DMS79 (cell line): ENCODE results near the gene PRKAR1B.

Source experiments
- DNase-seq: peaks from one replicate; lab custom pipeline; 2025; lab: John Stamatoyannopoulos, UW

PRKAR1B gene

DNA sequence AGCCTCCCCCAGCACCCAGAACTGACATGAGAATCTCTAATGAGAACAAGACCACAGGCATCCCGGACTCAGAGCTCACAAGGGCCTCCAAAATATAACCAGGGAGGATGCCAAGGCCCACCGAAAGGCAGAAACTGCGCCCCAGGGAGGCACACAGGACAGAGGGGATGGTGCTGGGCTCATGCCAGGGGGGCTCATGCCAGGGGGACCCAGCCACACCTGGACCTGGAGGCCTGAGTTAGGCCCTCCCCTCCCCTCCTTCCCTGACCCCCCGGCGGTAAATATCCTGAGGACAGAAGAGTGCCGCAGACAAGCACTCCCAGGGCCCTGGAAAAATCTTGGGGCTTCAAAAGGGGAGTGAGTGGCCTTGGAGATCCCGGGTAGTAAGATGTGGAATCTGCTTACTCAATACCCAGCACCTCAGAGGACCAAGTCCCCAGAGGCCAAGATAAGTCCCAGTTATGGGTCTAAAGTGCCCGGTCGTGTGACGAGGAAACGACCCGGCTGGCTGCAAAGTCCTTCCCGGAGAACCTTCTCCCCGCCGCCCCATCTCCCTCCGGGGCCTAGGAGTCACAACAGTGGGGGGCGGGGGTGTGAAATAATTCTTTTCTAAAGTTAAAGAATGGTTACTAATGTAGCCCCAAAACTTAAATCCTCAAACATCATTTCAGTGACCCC lies 219.3 kb downstream of the PRKAR1B start:
- no peak for DNase-seq

DNA sequence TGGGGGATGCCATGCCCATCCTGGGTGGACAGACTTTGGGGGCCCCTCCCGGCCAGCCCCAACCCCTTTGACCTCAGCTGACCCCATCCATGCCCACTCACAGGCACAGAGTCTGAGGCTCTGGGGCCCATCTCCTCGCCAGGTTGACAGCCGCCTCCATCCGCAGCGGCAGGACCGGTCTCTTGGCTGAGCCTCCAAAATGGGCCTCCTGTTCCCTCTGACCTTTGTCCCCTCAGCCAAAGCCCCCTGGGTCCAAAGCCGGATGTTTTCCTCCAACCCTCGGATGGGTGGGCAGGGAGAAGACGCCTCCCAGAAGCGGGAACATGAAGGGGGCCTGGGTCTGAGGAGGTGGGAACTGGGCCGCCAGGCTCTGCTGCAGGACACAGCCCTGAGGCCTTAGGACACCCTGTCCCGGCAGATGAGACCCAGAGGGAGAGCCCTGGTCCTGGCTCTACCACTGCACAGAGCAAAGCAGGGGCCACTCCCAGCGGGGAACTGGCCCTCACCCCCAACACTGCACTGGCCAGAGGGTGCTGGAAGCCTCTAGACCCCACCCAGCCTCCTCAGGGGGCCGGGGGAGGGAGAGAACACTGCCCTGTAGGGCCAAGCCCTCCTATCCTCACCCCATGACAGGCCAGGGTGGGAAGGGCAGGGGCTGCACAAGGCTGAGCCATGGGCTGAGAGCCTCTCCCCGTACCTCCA lies 220.0 kb downstream of the PRKAR1B start:
- no peak for DNase-seq

DNA sequence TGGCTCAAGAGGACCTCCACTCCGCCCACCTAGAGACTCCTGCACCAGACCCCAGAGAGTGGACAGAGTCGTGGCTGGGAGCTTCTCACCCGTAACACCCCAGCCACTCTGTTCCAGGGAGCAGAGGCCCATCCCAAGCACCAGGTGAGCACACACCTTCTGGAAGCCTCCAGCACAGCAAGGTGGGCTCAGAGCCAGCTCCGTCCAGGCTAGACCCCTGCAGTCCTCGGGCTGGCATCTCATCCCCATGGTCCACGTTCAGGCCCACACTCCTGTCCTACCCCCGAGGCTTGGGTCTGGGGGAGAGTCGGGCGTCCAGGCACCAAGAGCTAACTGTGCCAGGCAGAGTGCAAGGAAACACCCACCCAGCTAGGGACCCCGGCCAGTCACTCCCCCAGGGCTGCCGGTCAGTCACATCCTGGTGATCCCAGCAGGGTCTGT lies 220.7 kb downstream of the PRKAR1B start:
- DNase-seq, result no peak

DNA sequence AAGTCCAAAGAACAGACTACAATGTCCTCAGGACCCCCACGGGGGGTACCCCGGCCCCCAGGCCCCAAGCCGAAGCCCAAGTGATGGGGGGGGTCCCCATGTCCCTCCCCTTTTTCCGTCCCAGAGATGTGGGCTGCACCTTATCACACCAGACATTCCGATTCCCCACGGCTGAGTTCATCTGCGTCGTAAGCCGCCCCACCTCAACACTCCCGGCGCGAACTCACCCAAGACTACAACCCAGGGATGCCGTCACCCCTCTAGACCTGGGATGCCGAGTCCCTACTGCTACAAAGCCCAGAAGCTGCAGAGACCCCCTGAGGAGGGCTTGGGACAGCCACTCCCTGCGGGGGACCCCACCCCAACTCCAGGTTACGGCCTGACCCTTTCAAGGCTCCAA lies 221.9 kb downstream of the PRKAR1B start:
- DNase-seq, result no peak

DNA sequence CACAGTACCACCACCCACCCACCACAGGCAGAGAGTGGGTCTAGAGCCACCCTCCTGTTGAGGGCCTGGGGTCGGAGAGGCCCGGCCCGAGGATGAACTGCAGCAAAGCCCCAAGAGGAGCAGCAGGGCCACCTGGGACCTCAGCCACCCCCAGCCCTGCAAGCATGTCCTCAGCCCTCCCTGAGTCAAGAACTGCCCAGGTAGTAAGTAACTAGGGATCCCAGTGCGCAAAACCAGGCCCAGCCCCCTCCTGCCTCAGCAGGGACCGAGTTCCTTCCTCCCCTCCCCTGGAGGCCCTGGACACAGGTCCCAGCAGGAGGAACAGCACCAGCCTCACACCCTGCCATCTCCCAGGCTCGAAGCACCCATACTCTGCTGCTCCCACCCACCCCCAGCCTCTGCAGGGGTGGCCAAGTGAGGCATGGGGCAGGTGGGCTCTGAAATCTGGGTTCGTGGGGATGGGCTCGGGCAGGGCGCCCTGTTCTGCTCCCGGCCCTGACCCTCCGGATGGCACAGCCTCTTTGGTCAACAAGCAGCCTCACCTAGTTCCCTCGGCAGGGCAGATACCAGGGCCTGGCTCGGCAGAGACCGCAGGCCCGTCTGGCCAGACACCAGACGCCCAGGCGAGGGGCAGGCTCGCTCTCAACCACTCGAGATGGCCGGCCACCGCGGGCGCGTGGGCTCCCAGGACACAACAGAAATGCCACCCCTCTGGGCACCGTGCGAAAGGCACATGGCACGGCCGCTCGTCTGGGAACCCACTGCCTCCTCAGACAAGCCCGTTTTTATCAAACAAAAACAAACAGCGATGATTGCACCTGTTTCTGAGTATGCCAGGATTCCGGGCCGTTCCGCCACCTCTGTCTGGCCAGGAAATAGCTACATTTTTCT lies 222.6 kb downstream of the PRKAR1B start:
- no peak for DNase-seq

DNA sequence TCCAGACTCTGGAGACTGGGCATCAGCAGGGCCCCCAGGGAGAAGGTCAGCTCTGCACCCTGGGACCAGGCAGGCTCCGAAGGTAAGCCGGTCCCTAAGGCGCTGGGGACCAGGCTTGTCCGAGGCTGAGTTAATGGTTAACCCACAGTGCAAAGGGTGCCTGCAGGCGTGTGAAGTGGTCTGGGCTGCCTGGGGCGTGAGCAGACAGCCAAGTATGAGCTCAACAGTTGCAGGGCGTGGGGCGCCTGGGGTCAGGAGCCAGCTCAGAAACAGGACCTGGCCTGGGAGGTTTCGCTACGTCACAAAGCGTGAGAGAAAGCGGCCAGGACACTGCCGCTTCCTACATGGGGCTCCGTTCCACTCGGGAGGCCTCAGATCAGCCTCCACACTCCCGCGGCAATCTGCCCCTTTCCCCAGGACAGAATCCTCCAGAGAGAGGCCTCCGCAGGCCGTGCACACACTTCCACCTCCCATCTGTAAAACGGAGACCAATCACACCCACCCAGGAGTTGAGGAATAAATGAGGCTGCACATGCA lies 223.4 kb downstream of the PRKAR1B start:
- DNase-seq, result no peak

DNA sequence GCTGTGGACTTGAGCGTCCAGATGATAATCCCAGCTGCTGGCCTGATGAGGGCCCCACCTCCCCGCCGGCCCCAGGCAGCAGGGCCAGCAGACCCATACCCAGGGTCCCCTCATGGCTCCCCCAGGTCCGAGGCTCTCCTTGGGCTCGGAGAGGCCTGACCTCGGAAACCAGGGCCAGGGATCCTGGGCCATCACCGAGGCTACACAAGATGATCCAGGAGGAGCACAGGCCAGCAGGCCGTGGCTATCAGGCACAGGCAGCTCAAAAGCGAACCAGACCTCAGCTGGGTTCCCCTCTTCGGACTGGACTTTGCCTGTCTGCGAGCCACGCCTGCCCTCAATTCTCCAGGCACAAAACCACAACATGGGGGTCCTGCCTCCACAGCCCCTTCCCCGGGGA lies 224.8 kb downstream of the PRKAR1B start:
- no peak for DNase-seq

DNA sequence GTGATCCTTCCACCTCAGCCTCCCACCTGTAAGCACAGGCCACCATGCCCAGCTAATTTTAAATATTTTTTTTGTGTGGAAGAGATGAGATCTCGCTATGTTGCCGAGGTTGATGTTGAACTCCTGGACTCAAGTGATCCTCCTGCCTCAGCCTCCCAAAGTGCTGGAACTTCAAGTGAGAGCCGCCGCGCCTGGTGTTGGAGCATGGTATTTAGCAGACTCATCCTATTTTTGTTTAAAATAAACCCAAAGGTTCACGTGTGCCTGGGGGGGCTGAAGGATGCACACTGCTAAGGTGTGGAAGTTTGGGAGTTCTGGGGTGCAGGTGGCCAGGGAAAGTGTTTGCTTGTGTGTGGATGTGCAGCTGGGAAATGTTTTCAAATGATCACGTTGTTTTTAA lies 225.6 kb downstream of the PRKAR1B start:
- no peak for DNase-seq

DNA sequence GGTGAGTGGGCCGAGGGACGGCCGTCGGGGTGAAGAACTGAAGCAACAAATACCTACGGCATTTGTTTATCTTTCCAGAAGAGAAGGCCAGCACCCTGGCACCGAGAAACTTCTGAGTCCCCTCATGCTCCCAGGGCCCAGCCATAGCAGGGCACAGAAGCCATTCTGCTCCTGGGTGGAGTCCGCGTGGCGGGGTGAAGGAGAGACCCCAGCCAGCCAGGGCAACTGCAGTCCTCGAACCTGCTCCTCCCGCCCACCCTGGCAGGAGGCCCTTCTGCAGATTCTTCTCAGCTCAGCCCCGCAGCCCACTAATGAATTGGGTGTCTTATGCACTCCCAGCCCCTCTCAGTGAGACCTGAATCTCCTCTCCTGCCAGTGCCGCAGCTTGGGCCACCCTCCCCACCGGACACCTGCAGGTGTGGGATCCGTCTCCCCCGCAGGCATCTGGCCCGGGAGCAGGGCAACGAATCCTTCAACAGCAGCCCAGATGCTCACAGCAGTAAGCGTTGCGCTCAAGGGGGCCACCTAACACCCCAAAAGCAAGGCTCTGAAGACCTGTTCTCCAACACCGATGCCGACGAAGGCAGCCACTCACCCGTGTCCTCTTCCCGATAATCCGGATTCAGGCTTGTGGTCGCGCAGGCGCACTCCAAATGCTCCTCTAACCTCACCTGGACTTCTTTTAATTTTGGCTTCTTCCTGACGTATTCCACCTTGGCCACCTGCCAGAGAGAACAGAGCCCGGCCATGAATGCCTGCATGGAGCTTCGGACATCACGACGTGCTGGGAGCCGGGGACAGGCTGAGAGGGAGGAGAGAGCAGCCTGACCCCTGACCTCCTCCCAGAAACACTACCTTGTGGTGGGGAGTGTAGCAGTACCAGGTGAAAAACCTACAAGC lies 226.3 kb downstream of the PRKAR1B start:
- DNase-seq, result no peak

DNA sequence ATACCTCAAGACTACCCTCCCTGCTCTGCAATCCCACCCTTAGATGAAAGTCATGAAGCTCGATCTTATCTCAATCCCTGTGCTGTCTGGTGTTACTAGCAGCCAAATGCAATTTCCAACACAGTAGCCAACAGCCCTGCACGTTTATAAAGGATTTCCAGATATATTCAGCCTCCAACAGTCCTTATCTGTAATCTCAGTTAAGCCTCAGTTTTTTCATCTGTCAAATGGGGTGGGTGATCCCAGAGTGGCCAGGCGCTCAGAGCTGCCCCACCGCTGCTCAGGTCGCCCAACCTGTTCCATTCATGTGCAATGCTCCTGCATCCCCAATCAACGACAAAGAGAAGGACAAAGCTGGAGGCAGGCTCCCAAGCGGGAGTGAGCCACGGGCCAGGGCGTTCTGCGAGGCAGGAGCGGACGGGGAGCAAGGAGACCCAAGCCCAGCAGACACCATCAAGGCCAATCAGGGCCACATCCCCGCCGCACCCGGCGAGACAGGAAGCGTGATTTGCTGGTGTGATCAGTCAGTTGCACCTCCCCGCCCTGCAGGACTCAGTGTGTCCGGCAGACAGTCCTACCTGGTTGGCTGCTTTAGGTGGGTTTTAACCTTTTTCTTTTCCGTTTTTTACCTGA lies 227.1 kb downstream of the PRKAR1B start:
- no peak for DNase-seq
